PC-3 (cell line): Measurements from ENCODE around the gene NDEL1.

Source experiments
- EZH2 ChIP-seq: fragments of 300-600 bp; sonication (generic); IDR thresholded peaks from one replicate; pipeline ENCODE4 v1.6.1; 2017; ENCODE audit warnings: antibody characterized with exemption, mild to moderate bottlenecking, low read length; ENCODE audit not compliant: unreplicated experiment
- TF ChIP-seq, protein P1 (sequence below): fragments of 300-600 bp; sonication (generic); conservative IDR thresholded peaks from 2 replicates; pipeline ENCODE4 v1.5.1; 2017; ENCODE audit warnings: antibody characterized with exemption, low read depth, mild to moderate bottlenecking, low read length

- TF ChIP-seq, protein P1, sequence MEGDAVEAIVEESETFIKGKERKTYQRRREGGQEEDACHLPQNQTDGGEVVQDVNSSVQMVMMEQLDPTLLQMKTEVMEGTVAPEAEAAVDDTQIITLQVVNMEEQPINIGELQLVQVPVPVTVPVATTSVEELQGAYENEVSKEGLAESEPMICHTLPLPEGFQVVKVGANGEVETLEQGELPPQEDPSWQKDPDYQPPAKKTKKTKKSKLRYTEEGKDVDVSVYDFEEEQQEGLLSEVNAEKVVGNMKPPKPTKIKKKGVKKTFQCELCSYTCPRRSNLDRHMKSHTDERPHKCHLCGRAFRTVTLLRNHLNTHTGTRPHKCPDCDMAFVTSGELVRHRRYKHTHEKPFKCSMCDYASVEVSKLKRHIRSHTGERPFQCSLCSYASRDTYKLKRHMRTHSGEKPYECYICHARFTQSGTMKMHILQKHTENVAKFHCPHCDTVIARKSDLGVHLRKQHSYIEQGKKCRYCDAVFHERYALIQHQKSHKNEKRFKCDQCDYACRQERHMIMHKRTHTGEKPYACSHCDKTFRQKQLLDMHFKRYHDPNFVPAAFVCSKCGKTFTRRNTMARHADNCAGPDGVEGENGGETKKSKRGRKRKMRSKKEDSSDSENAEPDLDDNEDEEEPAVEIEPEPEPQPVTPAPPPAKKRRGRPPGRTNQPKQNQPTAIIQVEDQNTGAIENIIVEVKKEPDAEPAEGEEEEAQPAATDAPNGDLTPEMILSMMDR = no peak
- no peak for TF ChIP-seq EZH2
Observed at GRCh38 chr17:8453326-8453725, 17.6 kb downstream of the NDEL1 start.
